ENCODE measurements around the gene RBM33.

DNA sequence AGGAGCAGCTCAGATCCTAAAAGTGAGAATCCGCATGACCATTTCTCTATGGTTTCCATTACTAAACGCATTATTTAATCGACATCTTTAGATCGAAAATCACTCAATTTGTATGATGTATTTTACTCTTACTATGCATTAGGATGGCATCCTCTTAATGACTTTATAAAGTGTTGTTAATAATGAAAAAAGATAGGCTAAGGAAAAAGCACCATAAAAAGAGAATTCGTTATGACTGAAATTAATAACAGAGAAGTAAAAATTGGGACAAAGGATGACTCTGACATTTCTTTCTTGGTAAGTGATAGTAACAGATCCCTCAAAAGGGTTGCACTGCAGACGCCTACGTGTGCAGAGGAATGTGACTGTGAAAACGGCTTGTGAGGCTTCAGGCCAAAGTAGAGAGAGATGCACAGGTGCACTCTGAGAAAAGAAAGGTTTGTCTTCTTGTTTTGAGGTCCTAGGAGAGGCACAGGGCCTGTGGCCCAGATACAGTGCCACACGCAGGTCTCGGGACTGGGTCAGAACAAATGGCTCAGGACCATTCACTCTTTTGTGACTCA lies 23.0 kb upstream of the RBM33 start:
- no peak for TF ChIP-seq EZH2 (IDR thresholded peaks at IDR 0.05; ENCODE audit: insufficient read depth, poor library complexity, severe bottlenecking)
- TF ChIP-seq EZH2phosphoT487 (IDR thresholded peaks at IDR 0.05; ENCODE audit: insufficient read depth, low read depth): no peak
